ENCODE results near the gene ELP1.

Gene ELP1

DNA sequence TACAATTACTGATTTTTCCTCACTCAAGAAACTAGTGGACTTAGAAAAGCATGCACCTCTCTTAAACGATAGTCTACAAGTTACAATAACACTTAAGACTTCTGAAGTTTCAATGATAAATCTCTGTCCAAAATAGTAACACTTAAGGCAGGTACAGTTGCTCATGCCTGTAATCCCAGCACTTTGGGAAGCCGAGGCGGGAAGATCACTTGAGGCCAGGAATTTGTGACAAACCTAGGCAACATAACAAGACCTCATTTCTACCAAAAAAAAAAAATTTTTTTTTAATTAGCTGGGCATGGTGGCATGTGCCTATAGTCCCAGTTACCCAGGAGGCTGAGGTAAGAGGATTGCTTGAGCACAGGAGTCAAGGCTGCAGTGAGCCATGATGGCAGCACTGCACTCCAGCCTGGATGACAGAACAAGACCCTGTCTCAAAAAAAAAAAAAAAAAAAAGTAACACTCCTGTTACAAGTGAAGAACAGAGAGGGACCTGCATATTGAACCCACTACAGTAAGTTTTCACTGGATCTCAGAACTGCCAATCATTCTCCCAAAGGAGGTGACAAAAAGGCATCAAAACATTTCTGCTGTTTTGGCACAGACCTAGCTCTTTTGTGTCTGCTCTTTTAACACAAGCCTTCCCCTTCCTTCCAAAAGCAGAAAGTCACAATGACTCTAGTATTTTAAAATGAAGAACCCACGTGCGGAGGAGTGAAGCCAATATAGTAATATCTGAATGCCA, 3.8 kb upstream of the ELP1 start:
- TF ChIP-seq, protein P1, sequence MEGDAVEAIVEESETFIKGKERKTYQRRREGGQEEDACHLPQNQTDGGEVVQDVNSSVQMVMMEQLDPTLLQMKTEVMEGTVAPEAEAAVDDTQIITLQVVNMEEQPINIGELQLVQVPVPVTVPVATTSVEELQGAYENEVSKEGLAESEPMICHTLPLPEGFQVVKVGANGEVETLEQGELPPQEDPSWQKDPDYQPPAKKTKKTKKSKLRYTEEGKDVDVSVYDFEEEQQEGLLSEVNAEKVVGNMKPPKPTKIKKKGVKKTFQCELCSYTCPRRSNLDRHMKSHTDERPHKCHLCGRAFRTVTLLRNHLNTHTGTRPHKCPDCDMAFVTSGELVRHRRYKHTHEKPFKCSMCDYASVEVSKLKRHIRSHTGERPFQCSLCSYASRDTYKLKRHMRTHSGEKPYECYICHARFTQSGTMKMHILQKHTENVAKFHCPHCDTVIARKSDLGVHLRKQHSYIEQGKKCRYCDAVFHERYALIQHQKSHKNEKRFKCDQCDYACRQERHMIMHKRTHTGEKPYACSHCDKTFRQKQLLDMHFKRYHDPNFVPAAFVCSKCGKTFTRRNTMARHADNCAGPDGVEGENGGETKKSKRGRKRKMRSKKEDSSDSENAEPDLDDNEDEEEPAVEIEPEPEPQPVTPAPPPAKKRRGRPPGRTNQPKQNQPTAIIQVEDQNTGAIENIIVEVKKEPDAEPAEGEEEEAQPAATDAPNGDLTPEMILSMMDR (IDR thresholded peaks at IDR 0.05; ENCODE audit: low read depth, low read length), result no peak
- DNase-seq, result no peak
- no peaks in the 10 kb centered on the region for H3K9me3 ChIP-seq (ENCODE audit: severe bottlenecking)
- no peaks in the 10 kb centered on the region for H3K27me3 ChIP-seq (ENCODE audit: insufficient read depth, low read depth, severe bottlenecking)
- no peak overlapping the region for H3K27ac ChIP-seq
- H3K36me3 ChIP-seq, result peaks cover 55% of the 10 kb centered on the region
- no peak overlapping the region for H3K4me3 ChIP-seq (ENCODE audit: low read depth, low read length)

DNA sequence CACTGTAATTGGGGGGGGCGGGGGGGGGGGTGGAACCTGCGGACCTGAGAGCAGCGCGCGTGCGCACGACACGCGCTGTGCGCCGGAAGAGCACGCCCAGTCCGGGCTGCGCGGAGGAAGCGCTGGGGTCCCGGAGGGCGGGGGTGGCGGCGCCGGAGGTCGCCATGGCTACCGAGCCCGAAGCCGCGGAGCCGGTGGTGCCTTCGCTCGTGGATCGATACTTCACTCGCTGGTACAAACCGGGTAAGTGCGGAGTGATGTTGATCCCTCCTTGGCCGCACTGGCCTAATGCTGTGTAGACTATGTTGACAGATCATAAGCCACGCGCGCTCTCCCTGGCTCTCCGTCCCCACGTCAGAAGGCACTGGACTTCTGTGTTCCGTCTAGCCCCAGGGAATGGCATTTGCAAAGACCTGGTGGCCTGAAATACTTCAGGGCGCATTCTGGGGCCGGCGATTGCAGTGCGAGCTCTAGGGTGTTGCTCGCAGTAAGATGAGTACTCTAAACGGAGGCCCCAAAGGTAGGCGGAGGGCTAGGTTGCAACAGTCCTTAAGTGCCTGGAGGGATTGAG, 484 bp upstream of the ELP1 start, which contains the start of gene ABITRAM:
Gene ABITRAM (plus strand): TSS at position 78 of the 571 bp plus-strand sequence. CDS start 87 bp downstream, at position 165.
- peak within 1 kb of the TSS; percentile 90 for H3K27ac ChIP-seq

DNA sequence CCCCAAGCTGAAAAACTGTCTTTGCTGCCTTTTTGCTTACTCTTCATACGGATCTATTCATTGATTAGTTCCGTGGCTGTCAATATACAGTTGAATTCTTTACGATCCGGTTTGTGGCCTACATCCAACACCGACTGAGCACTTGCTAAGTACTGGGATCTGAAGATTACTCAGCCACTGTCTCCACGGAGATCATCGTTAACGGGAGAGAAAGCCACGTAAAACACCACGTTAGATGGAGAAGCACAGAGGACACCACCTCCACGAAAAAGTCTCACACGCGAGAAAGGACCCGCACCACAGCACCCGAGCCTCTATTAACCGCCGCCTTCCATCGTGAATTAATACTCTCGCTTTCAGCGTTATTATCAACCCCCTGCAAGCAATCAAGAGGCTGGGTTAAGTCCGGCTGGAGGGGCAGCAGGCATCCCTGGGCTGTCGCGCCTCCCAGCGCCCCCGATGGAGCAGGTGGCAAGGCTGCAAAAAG, 650 bp downstream of the ELP1 start:
- TF ChIP-seq, protein P1 (IDR thresholded peaks at IDR 0.05; ENCODE audit: low read depth, low read length), result 0 out of 2 replicates have a peak, but pooled peaks have one; percentile 5
- peaks cover 38% of the 10 kb centered on the region for H3K36me3 ChIP-seq
- H3K4me3 ChIP-seq (ENCODE audit: low read depth, low read length), result peak overlapping the region; percentile 100
- no peaks in the 10 kb centered on the region for H3K27me3 ChIP-seq (ENCODE audit: insufficient read depth, low read depth, severe bottlenecking)
- DNase-seq, result peak; percentile 19
- peak overlapping the region; percentile 90 for H3K27ac ChIP-seq
- no peaks in the 10 kb centered on the region for H3K9me3 ChIP-seq (ENCODE audit: severe bottlenecking)

More for the DNA sequence above, 484 bp upstream of the ELP1 start, which contains the start of gene ABITRAM:
- Histone ChIP-seq H3K36me3 (peaks cover 37% of the 10 kb centered on the region), H3K4me3 (ENCODE audit: low read depth, low read length) (peak within 1 kb of the TSS; percentile 100), H3K9me3 (ENCODE audit: severe bottlenecking) (no peaks in the 10 kb centered on the region), H3K27me3 (ENCODE audit: insufficient read depth, low read depth, severe bottlenecking) (no peaks in the 10 kb centered on the region)
- peak; percentile 85 for DNase-seq
- TF ChIP-seq, protein P1 (IDR thresholded peaks at IDR 0.05; ENCODE audit: low read depth, low read length), result no peak

DNA sequence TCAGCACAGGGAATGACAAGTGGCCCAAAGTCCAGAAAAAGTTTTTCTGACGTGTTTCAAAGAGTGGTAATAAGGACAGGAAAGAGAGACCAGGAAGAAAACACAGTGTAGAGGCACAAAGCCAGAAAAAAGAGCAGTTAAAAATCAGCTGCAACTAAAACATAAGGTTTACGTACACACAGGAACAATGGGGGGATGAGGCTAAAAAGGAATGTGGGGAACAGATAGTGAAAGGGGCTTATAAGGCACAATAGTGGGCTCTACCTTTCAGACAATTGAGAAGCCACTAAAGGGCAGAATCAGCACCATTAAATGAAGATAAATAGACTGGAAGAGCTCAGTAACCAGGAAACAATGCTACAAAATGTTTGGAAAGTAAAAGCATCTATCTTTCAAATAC, 5.5 kb downstream of the ELP1 start:
- no peak for DNase-seq
- Histone ChIP-seq H3K9me3 (ENCODE audit: severe bottlenecking) (no peaks in the 10 kb centered on the region), H3K4me3 (ENCODE audit: low read depth, low read length) (no peak overlapping the region), H3K27me3 (ENCODE audit: insufficient read depth, low read depth, severe bottlenecking) (no peaks in the 10 kb centered on the region), H3K27ac (no peak overlapping the region), H3K36me3 (peaks cover 70% of the 10 kb centered on the region)
- TF ChIP-seq, protein P1 (IDR thresholded peaks at IDR 0.05; ENCODE audit: low read depth, low read length), result no peak

DNA sequence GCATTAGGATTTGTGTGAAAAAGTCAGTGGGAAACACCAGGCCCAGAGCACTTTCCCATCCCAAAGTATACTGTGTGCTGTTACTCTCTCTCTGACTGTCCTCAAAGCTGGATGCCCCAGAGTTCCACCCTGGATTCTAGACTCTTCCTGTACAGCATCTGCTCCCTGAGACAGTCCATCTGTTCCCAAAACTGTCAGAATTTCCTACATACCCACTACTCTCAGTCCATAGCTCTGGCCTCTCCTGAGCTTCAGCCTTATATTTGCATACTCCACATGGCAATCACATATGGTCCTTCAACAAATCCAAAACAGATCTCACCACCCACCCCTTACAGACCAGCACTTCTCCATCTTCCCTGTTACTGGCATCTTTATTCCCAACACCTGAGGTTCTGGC, 9.5 kb downstream of the ELP1 start:
- TF ChIP-seq, protein P1 (IDR thresholded peaks at IDR 0.05; ENCODE audit: low read depth, low read length), result no peak
- H3K9me3 ChIP-seq (ENCODE audit: severe bottlenecking), result no peaks in the 10 kb centered on the region
- DNase-seq, result no peak
- peaks cover 89% of the 10 kb centered on the region for H3K36me3 ChIP-seq
- no peak overlapping the region for H3K4me3 ChIP-seq (ENCODE audit: low read depth, low read length)
- no peak overlapping the region for H3K27ac ChIP-seq
- no peaks in the 10 kb centered on the region for H3K27me3 ChIP-seq (ENCODE audit: insufficient read depth, low read depth, severe bottlenecking)

Measured in WERI-Rb-1 (cell line).